Measurements from ENCODE around the gene PTPRD.

The PTPRD gene

GRCh38 chr9:9395539-9395938 is 1217.3 kb downstream of the PTPRD start:
- in situ Hi-C loops (cut with MboI; ENCODE audit: low pct_unique_long_range_greater_than_20kb, low sequenced_read_pairs, unreplicated experiment): no loop called here
- TF ChIP-seq CTCF (IDR thresholded peaks at IDR 0.05; ENCODE audit: extremely low read depth, insufficient read depth, missing control alignments): no peak

GRCh38 chr9:9392755-9393154 is 1220.0 kb downstream of the PTPRD start:
- no peak for DNase-seq (ENCODE audit: low spot score)
- no peak for TF ChIP-seq CTCF (IDR thresholded peaks at IDR 0.05; ENCODE audit: extremely low read depth, insufficient read depth, missing control alignments)
- in situ Hi-C loops (cut with MboI; ENCODE audit: low pct_unique_long_range_greater_than_20kb, low sequenced_read_pairs, unreplicated experiment): no loop called here

More at GRCh38 chr9:9395539-9395938, 1217.3 kb downstream of the PTPRD start:
- no peak for DNase-seq (ENCODE audit: low spot score)

GRCh38 chr9:9389904-9390303 is 1222.9 kb downstream of the PTPRD start:
- in situ Hi-C loops (cut with MboI; ENCODE audit: low pct_unique_long_range_greater_than_20kb, low sequenced_read_pairs, unreplicated experiment): no loop called here
- DNase-seq (ENCODE audit: low spot score): no peak
- no peak for TF ChIP-seq CTCF (IDR thresholded peaks at IDR 0.05; ENCODE audit: extremely low read depth, insufficient read depth, missing control alignments)

- TF ChIP-seq CTCF (IDR thresholded peaks at IDR 0.05; ENCODE audit: extremely low read depth, insufficient read depth, missing control alignments): no peak
- in situ Hi-C loops (cut with MboI; ENCODE audit: low pct_unique_long_range_greater_than_20kb, low sequenced_read_pairs, unreplicated experiment): no loop called here
- DNase-seq (ENCODE audit: low spot score): no peak
Observed at GRCh38 chr9:9387511-9388115, 1225.2 kb downstream of the PTPRD start.

- no peak for TF ChIP-seq CTCF (IDR thresholded peaks at IDR 0.05; ENCODE audit: extremely low read depth, insufficient read depth, missing control alignments)
- in situ Hi-C loops (cut with MboI; ENCODE audit: low pct_unique_long_range_greater_than_20kb, low sequenced_read_pairs, unreplicated experiment): no loop called here
- no peak for DNase-seq (ENCODE audit: low spot score)
Observed at GRCh38 chr9:9362332-9362731, 1250.5 kb downstream of the PTPRD start.

- peak; percentile 51 for TF ChIP-seq CTCF (IDR thresholded peaks at IDR 0.05; ENCODE audit: extremely low read depth, insufficient read depth, missing control alignments)
- in situ Hi-C loops (cut with MboI; ENCODE audit: low pct_unique_long_range_greater_than_20kb, low sequenced_read_pairs, unreplicated experiment): no loop called here
- DNase-seq (ENCODE audit: low spot score): no peak
Observed at GRCh38 chr9:9352877-9353481, 1259.8 kb downstream of the PTPRD start.

Measured in GM13977 (cell line).